ENCODE measurements around the gene PIGR. TPM values are rescaled to one million over a fixed set of nuclear protein-coding genes. Genes with fewer than 3 reads are reported as not detected.

Gene PIGR
- total and polyA plus RNA-seq, 2 of the 8 experiments (the other 6 are each of a cell fraction or from before 2014, with no cell fraction given), result not detected

DNA sequence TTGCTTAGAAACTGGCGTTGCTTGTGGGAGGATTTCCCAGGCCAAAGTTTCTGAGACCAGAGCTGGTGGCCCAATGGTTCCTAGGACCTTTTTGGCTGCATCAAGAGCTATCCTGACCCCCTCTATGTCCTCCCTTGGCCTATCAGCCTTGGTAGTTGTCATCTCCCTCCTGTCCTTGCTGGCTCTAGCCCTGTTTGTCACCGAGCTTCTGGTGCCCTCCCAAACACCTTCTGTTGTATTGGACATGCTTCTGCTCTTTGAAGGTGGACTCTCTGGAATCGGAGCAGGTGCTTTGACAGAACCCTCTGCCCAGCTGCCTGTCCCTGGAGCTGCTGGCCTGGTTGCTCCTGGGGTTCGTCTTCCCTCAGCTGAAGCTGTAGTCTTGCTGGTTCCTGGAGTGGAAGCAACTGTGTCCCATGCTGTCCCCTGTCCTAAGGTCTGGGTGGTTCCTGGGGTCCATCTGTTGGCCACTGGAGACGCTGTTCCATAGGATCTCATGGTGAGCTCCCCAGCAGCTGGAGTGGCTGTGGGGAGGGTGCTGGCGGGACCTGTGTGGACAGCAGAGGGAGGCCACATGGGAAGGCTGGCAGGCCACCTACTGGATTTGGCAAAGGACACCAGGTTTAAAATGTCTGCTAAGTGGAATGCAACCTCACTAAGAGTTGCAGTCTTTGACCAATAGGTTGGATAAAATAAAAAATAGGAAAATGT, 14.6 kb upstream of the PIGR start (continued):
- TF ChIP-seq, protein P1, sequence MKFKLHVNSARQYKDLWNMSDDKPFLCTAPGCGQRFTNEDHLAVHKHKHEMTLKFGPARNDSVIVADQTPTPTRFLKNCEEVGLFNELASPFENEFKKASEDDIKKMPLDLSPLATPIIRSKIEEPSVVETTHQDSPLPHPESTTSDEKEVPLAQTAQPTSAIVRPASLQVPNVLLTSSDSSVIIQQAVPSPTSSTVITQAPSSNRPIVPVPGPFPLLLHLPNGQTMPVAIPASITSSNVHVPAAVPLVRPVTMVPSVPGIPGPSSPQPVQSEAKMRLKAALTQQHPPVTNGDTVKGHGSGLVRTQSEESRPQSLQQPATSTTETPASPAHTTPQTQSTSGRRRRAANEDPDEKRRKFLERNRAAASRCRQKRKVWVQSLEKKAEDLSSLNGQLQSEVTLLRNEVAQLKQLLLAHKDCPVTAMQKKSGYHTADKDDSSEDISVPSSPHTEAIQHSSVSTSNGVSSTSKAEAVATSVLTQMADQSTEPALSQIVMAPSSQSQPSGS (IDR thresholded peaks at IDR 0.05; ENCODE audit: low read length), result no peak
- TF ChIP-seq, protein P2, sequence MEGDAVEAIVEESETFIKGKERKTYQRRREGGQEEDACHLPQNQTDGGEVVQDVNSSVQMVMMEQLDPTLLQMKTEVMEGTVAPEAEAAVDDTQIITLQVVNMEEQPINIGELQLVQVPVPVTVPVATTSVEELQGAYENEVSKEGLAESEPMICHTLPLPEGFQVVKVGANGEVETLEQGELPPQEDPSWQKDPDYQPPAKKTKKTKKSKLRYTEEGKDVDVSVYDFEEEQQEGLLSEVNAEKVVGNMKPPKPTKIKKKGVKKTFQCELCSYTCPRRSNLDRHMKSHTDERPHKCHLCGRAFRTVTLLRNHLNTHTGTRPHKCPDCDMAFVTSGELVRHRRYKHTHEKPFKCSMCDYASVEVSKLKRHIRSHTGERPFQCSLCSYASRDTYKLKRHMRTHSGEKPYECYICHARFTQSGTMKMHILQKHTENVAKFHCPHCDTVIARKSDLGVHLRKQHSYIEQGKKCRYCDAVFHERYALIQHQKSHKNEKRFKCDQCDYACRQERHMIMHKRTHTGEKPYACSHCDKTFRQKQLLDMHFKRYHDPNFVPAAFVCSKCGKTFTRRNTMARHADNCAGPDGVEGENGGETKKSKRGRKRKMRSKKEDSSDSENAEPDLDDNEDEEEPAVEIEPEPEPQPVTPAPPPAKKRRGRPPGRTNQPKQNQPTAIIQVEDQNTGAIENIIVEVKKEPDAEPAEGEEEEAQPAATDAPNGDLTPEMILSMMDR (IDR thresholded peaks at IDR 0.05; ENCODE audit: control extremely low read depth in 1 of 3, insufficient read depth in 1 of 3, low read depth in 1 of 3, low read length in 3 of 3), result no peak
